Measurements from ENCODE around the gene SGSM2. TPM values are rescaled to one million over a fixed set of nuclear protein-coding genes. Genes with fewer than 3 reads are reported as not detected.

Gene SGSM2
- total and polyA plus RNA-seq, 2 of the 8 experiments (the other 6 are each of a cell fraction or from before 2014, with no cell fraction given) = 44.5 to 77.7 TPM

GRCh38 chr17:2401426-2402221 lies 64.3 kb downstream of the SGSM2 start (continued):
- TF ChIP-seq ATF2 (IDR thresholded peaks at IDR 0.05; ENCODE audit: low read length) (peak; percentile 78), KDM1A (IDR thresholded peaks at IDR 0.05; ENCODE audit: borderline replicate concordance, low read length) (no peak), MAX (IDR thresholded peaks at IDR 0.05) (peak; percentile 92), ASH2L (IDR thresholded peaks at IDR 0.05; ENCODE audit: low read length) (no peak), CEBPB (IDR thresholded peaks at IDR 0.05; ENCODE audit: low read depth, low read length) (peak; percentile 91), PHF8 (conservative IDR thresholded peaks at IDR 0.05; ENCODE audit: low read depth, low read length) (0 out of 2 replicates have a peak, but pooled peaks have one; percentile 38), POLR2A (IDR thresholded peaks at IDR 0.05; ENCODE audit: control extremely low read depth in 1 of 2, low read depth in 2 of 2, low read length in 2 of 2) (peak; percentile 73 to 80), TAF1 (IDR thresholded peaks at IDR 0.05; ENCODE audit: low read depth, low read length) (peak; percentile 57; the same call in 1 of the 2 replicates), SIN3A (conservative IDR thresholded peaks at IDR 0.05 in 1 of 2, IDR thresholded peaks at IDR 0.05 in 1 of 2; ENCODE audit: low read depth in 1 of 2, low read length in 2 of 2) (peak; percentile 92), KDM4A (IDR thresholded peaks at IDR 0.05; ENCODE audit: low read depth, low read length, severe bottlenecking) (peak; percentile 62), RBBP5 (IDR thresholded peaks at IDR 0.05; ENCODE audit: borderline replicate concordance, low read depth, low read length) (0 out of 2 replicates have a peak, but pooled peaks have one; percentile 43), CHD2 (IDR thresholded peaks at IDR 0.05; ENCODE audit: low read length) (peak; percentile 56; the same call in 1 of the 2 replicates), JUN (IDR thresholded peaks at IDR 0.05; ENCODE audit: low read depth, low read length) (no peak), JUND (IDR thresholded peaks at IDR 0.05; ENCODE audit: low read length) (0 out of 2 replicates have a peak, but pooled peaks have one; percentile 13), BACH1 (IDR thresholded peaks at IDR 0.05; ENCODE audit: low read length) (peak; percentile 96), SRF (IDR thresholded peaks at IDR 0.05; ENCODE audit: low read depth, low read length) (no peak), YY1 (IDR thresholded peaks at IDR 0.05; ENCODE audit: low read depth, low read length) (peak; percentile 38; the same call in 1 of the 2 replicates), RFX5 (IDR thresholded peaks at IDR 0.05; ENCODE audit: borderline replicate concordance, low read depth, low read length) (0 out of 2 replicates have a peak, but pooled peaks have one; percentile 47), TBP (IDR thresholded peaks at IDR 0.05; ENCODE audit: low read depth, low read length) (peak; percentile 67), EGR1 (IDR thresholded peaks at IDR 0.05; ENCODE audit: borderline replicate concordance, low read depth, low read length) (peak; percentile 81)

Data from H1 (cell line).